Gastrocnemius medialis (tissue), 4 donors: ENCODE measurements around the gene ALKBH6.

Source experiments
- POLR2A ChIP-seq, 2 donors: fragments of 450-650 bp; IDR thresholded peaks; one replicate each; pipeline ENCODE4 v1.6.1; 2017; ENCODE audit warnings: antibody characterized with exemption in 2 of 2, mild to moderate bottlenecking in 2 of 2, moderate library complexity in 2 of 2
- TF ChIP-seq, protein P1 (sequence below), 5 experiments: fragments of 450-650 bp in 3 of 5; fragments of 200-600 bp in 2 of 5; sonication (generic) in 2 of 5; IDR thresholded peaks in 4 of 5; conservative IDR thresholded peaks in 1 of 5; 1 replicate in 4 of 5; 2 replicates in 1 of 5; pipeline ENCODE4 v1.5.1; 2016 to 2019; ENCODE audit warnings: antibody characterized with exemption in 5 of 5, mild to moderate bottlenecking in 3 of 5, moderate library complexity in 3 of 5

DNA sequence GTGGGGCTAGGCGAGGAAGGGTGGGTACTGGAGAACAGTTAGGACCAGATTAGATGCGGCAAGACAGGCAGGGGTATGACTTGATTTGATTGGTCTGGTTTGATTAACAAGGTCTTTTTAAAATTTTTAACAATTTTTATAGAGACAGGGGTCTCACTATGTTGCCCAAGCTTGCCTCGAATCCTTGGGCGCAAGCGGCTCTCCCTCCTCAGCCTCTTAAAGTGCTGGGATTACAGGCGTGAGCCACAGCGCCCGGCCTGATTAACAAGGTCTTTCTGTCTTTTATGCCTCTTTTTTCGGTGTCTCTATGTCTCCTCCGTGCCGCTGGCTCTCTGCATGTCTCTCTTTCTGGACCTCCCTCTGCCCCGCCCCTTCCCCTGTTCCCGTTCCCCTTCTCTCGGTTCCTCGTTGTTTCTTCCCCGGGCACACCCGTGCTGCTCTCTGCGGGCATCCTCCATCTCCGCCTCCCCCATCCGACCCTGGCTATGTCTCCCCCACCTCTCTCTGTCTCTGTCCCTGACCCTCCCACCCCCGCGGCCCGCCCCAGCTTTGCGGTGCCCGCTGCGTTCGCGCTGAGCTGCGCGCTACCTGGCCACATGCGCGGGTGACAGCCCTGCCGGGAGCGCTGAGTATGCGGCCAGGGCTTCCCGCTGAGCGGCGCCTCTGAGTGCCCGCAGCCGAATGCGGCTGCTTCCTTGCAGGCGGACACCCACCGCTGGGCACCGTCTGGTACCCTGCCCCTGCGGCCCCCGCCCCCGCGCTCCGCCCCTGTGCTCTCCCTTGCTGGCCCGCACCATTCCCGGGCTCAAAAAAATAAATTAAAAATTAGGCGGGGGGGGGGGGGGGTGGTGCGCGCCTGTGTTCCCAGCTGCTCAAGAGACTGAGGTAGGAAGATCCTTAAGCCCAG lies 27.1 kb downstream of the ALKBH6 start:
- TF ChIP-seq, protein P1, sequence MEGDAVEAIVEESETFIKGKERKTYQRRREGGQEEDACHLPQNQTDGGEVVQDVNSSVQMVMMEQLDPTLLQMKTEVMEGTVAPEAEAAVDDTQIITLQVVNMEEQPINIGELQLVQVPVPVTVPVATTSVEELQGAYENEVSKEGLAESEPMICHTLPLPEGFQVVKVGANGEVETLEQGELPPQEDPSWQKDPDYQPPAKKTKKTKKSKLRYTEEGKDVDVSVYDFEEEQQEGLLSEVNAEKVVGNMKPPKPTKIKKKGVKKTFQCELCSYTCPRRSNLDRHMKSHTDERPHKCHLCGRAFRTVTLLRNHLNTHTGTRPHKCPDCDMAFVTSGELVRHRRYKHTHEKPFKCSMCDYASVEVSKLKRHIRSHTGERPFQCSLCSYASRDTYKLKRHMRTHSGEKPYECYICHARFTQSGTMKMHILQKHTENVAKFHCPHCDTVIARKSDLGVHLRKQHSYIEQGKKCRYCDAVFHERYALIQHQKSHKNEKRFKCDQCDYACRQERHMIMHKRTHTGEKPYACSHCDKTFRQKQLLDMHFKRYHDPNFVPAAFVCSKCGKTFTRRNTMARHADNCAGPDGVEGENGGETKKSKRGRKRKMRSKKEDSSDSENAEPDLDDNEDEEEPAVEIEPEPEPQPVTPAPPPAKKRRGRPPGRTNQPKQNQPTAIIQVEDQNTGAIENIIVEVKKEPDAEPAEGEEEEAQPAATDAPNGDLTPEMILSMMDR (IDR thresholded peaks at IDR 0.05 in 4 of 5, conservative IDR thresholded peaks at IDR 0.05 in 1 of 5): no peak
- no peak for TF ChIP-seq POLR2A (IDR thresholded peaks at IDR 0.05)
